ENCODE results near the gene SRRM5. TPM values are rescaled to one million over a fixed set of nuclear protein-coding genes. Genes with fewer than 3 reads are reported as not detected.
"Not testable (repeated sequence)": the region's sequence is repeated elsewhere in the genome, so short reads cannot be mapped to it uniquely, and the experiment has no call there.

SRRM5 gene
- total RNA-seq, 1 donor from 2014 or later, result 0.29 TPM

GRCh38 chr19:43634068-43634467 is 22.2 kb downstream of the SRRM5 start:
- no peak for DNase-seq
- Histone ChIP-seq H3K36me3 (no peaks in the 10 kb centered on the region), H3K27ac (no peak overlapping the region), H3K9me3 (no peaks in the 10 kb centered on the region), H3K4me3 (no peak overlapping the region), H3K4me1 (no peaks in the 10 kb centered on the region), H3K27me3 (no peaks in the 10 kb centered on the region)
- TF ChIP-seq CTCF (IDR thresholded peaks at IDR 0.05), result no peak
- no peak for ATAC-seq
- intact Hi-C loops (cut with DNase I), result no loop called here

GRCh38 chr19:43634506-43634871 is 22.6 kb downstream of the SRRM5 start:
- Histone ChIP-seq H3K27me3 (no peaks in the 10 kb centered on the region), H3K9me3 (no peaks in the 10 kb centered on the region), H3K27ac (no peak overlapping the region), H3K36me3 (no peaks in the 10 kb centered on the region), H3K4me1 (no peaks in the 10 kb centered on the region), H3K4me3 (no peak overlapping the region)
- DNase-seq, result no peak
- intact Hi-C loops (cut with DNase I), result no loop called here
- ATAC-seq, result no peak
- no peak for TF ChIP-seq CTCF (IDR thresholded peaks at IDR 0.05)

- Histone ChIP-seq H3K4me1 (no peaks in the 10 kb centered on the region), H3K36me3 (no peaks in the 10 kb centered on the region), H3K4me3 (no peak overlapping the region), H3K27me3 (no peaks in the 10 kb centered on the region), H3K9me3 (no peaks in the 10 kb centered on the region), H3K27ac (no peak overlapping the region)
- TF ChIP-seq CTCF (IDR thresholded peaks at IDR 0.05), result no peak
- ATAC-seq (no peak), DNase-seq (no peak)
- intact Hi-C loops (cut with DNase I), result no loop called here
These were observed 23.1 kb downstream of the SRRM5 start for GRCh38 chr19:43634872-43635560.

- ATAC-seq, H3K36me3 ChIP-seq: not testable (repeated sequence)
These were observed 23.7 kb downstream of the SRRM5 start for GRCh38 chr19:43635561-43635940.

GRCh38 chr19:43636121-43636683 is 24.3 kb downstream of the SRRM5 start:
- intact Hi-C loops (cut with DNase I), result no loop called here
- H3K4me1 ChIP-seq, result no peaks in the 10 kb centered on the region
- no peaks in the 10 kb centered on the region for H3K9me3 ChIP-seq
- DNase-seq (no peak), ATAC-seq (no peak)
- no peaks in the 10 kb centered on the region for H3K36me3 ChIP-seq
- no peak for TF ChIP-seq CTCF (IDR thresholded peaks at IDR 0.05)
- no peak overlapping the region for H3K27ac ChIP-seq
- H3K27me3 ChIP-seq, result peaks cover 4% of the 10 kb centered on the region
- H3K4me3 ChIP-seq, result no peak overlapping the region

More at GRCh38 chr19:43635561-43635940, 23.7 kb downstream of the SRRM5 start:
- DNase-seq; intact Hi-C loops (cut with DNase I); H3K4me1 ChIP-seq; H3K9me3 ChIP-seq; H3K27me3 ChIP-seq; H3K27ac ChIP-seq; H3K4me3 ChIP-seq: not testable (repeated sequence)

GRCh38 chr19:43638214-43638994 is 26.5 kb downstream of the SRRM5 start:
- Histone ChIP-seq H3K4me3 (no peak overlapping the region), H3K27ac (no peak overlapping the region)
- intact Hi-C loops (cut with DNase I), result no loop called here

More at GRCh38 chr19:43638214-43638994, 26.5 kb downstream of the SRRM5 start:
- ATAC-seq, result no peak
- Histone ChIP-seq H3K9me3 (no peaks in the 10 kb centered on the region), H3K4me1 (no peaks in the 10 kb centered on the region), H3K36me3 (no peaks in the 10 kb centered on the region), H3K27me3 (peaks cover 4% of the 10 kb centered on the region)
- DNase-seq, result no peak
- no peak for TF ChIP-seq CTCF (IDR thresholded peaks at IDR 0.05)
